ENCODE results near the gene IQGAP2. TPM values are rescaled to one million over a fixed set of nuclear protein-coding genes. Genes with fewer than 3 reads are reported as not detected.

Gene IQGAP2
- total and polyA plus RNA-seq, 2 donors (not counting 1 experiment from before 2014, with no cell fraction given) = 8.1 to 15.0 TPM

DNA sequence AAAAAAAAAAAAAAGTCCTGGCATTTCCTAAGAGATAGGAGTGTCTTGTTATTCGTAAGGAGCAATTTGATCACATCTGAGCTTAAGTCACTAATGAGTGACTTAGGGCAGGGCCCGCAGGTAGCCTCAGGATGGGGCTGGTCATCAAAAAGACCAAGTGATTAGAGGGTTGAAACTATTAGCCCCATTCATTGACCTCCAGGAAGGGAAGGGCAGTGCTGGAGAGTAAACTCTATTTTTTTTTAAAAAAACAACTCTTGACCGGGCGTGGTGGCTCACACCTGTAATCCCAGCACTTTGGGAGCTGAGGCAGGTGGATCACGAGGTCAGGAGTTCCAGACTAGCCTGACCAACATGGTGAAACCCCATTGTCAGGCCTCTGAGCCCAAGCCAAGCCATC is 46.2 kb upstream of the IQGAP2 start:
- DNase-seq (no peak), ATAC-seq (ENCODE audit: low read depth) (no peak)
- intact Hi-C loops (cut with micrococcal nuclease) = no loop called here
- no peak overlapping the region for H2AFZ ChIP-seq (ENCODE audit: insufficient read depth, low read depth, low read length, poor library complexity, severe bottlenecking)
- H3K9me3 ChIP-seq (ENCODE audit: control extremely low read depth in 1 of 3, control insufficient read depth in 2 of 3, insufficient read depth in 1 of 3, low read length in 2 of 3) = no peaks in the 10 kb centered on the region
- H3K79me2 ChIP-seq (ENCODE audit: control insufficient read depth, insufficient read depth, low read length) = no peaks in the 10 kb centered on the region
- WGBS (ENCODE audit: insufficient coverage) = 87% methylated on average over 3 of the region's 5 CpGs
- H3K9ac ChIP-seq (ENCODE audit: low read length) = no peak overlapping the region
- Mint-ChIP-seq H3K27me3 (peaks cover 8% of the 10 kb centered on the region), H3K4me3 (no peak overlapping the region), H3K27ac (no peak overlapping the region), H3K9me3 (ENCODE audit: insufficient read depth) (no peaks in the 10 kb centered on the region), H3K4me1 (peaks cover 8% of the 10 kb centered on the region)
- H3K4me3 ChIP-seq (ENCODE audit: control extremely low read depth in 1 of 5, extremely low read depth in 1 of 5, insufficient read depth in 1 of 5, low read depth in 2 of 5, low read length in 4 of 5) = no peak overlapping the region
- H3K4me1 ChIP-seq (ENCODE audit: control insufficient read depth in 2 of 2, insufficient read depth in 2 of 2, low read length in 2 of 2) = peaks cover 5 to 6% of the 10 kb centered on the region in 2 donors
- H3K27me3 ChIP-seq (replicated peaks in 1 of 4; ENCODE audit: control extremely low read depth in 1 of 4, control insufficient read depth in 3 of 4, insufficient read depth in 4 of 4, low read length in 3 of 4) = peaks cover 0 to 3% (median 0%) of the 10 kb centered on the region in 4 experiments
- H3K27ac ChIP-seq (ENCODE audit: low read length in 2 of 2) = no peak overlapping the region
- ChIA-PET CTCF (no interaction called here), POLR2A (no interaction called here)
- no peaks in the 10 kb centered on the region for H4K20me1 ChIP-seq (ENCODE audit: control insufficient read depth, insufficient read depth, low read length, poor library complexity, severe bottlenecking)
- no peak overlapping the region for H3K4me2 ChIP-seq (replicated peaks; ENCODE audit: low read depth, low read length, poor library complexity, severe bottlenecking)
- no peak for TF ChIP-seq EZH2 (IDR thresholded peaks at IDR 0.05; ENCODE audit: borderline replicate concordance, insufficient read depth, low read depth, low read length, poor library complexity, severe bottlenecking)
- TF ChIP-seq, protein P1, sequence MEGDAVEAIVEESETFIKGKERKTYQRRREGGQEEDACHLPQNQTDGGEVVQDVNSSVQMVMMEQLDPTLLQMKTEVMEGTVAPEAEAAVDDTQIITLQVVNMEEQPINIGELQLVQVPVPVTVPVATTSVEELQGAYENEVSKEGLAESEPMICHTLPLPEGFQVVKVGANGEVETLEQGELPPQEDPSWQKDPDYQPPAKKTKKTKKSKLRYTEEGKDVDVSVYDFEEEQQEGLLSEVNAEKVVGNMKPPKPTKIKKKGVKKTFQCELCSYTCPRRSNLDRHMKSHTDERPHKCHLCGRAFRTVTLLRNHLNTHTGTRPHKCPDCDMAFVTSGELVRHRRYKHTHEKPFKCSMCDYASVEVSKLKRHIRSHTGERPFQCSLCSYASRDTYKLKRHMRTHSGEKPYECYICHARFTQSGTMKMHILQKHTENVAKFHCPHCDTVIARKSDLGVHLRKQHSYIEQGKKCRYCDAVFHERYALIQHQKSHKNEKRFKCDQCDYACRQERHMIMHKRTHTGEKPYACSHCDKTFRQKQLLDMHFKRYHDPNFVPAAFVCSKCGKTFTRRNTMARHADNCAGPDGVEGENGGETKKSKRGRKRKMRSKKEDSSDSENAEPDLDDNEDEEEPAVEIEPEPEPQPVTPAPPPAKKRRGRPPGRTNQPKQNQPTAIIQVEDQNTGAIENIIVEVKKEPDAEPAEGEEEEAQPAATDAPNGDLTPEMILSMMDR (IDR thresholded peaks at IDR 0.05) = no peak
- H3K36me3 ChIP-seq (replicated peaks in 1 of 2; ENCODE audit: control extremely low read depth in 1 of 2, control insufficient read depth in 1 of 2, extremely low read depth in 1 of 2, insufficient read depth in 2 of 2, low read length in 1 of 2) = no peaks in the 10 kb centered on the region

DNA sequence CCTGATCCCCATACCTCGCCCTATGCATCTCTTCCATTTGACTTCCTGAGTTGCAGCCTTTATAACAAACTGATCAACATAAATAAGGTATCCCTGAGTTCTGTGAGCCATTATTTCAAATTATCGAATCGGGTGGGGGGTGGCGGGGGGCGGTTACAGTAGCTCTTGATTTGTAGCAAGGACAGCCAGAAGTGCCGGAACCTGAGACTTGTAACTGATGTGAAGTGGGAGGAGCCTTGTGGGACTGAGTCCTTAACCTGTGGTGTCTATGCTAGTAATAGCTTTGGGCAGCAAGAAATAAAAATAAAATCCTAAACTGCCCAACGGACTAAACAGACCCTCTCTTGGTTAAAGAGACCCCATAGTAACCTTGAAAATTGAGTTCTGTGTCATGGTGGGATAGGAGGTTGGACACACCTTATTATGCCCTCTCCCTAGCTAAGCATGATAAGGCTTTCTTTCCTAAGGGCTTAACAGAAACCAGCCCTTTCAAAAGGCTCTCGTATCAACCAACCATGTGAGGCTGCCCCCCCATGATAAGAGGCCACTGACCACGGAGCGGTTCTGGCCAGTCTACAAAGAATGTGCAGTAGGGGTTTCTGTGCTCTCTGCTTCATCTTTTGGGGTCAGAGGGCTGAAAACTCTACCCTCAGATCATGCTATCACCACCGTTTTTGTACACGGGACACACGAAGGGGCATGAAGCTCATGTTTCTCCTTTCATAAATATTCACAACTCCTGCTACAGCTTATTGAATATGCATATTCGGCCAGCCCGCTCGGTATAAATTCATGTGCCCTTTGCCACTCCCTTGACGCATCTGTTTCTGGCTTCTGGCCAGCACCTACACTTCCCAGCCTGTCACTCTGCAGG is 39.5 kb upstream of the IQGAP2 start:
- Histone ChIP-seq H3K9ac (ENCODE audit: low read length) (no peak overlapping the region), H3K79me2 (ENCODE audit: control insufficient read depth, insufficient read depth, low read length) (no peaks in the 10 kb centered on the region), H3K9me3 (ENCODE audit: control extremely low read depth in 1 of 3, control insufficient read depth in 2 of 3, insufficient read depth in 1 of 3, low read length in 2 of 3) (no peaks in the 10 kb centered on the region), H3K36me3 (replicated peaks in 1 of 2; ENCODE audit: control extremely low read depth in 1 of 2, control insufficient read depth in 1 of 2, extremely low read depth in 1 of 2, insufficient read depth in 2 of 2, low read length in 1 of 2) (no peaks in the 10 kb centered on the region), H3K4me1 (ENCODE audit: control insufficient read depth in 2 of 2, insufficient read depth in 2 of 2, low read length in 2 of 2) (no peaks in the 10 kb centered on the region), H3K27ac (ENCODE audit: low read length in 2 of 2) (no peak overlapping the region), H4K20me1 (ENCODE audit: control insufficient read depth, insufficient read depth, low read length, poor library complexity, severe bottlenecking) (no peaks in the 10 kb centered on the region), H2AFZ (ENCODE audit: insufficient read depth, low read depth, low read length, poor library complexity, severe bottlenecking) (no peak overlapping the region), H3K4me3 (ENCODE audit: control extremely low read depth in 1 of 5, extremely low read depth in 1 of 5, insufficient read depth in 1 of 5, low read depth in 2 of 5, low read length in 4 of 5) (no peak overlapping the region), H3K27me3 (replicated peaks in 1 of 4; ENCODE audit: control extremely low read depth in 1 of 4, control insufficient read depth in 3 of 4, insufficient read depth in 4 of 4, low read length in 3 of 4) (no peaks in the 10 kb centered on the region), H3K4me2 (replicated peaks; ENCODE audit: low read depth, low read length, poor library complexity, severe bottlenecking) (no peak overlapping the region)
- Mint-ChIP-seq H3K27me3 (peaks cover 6% of the 10 kb centered on the region), H3K4me3 (no peak overlapping the region), H3K27ac (no peak overlapping the region), H3K9me3 (ENCODE audit: insufficient read depth) (no peaks in the 10 kb centered on the region), H3K4me1 (no peaks in the 10 kb centered on the region)
- POLR2A ChIA-PET = no interaction called here
- 88% methylated on average over 12 of the region's 17 CpGs for WGBS (ENCODE audit: insufficient coverage)
- TF ChIP-seq EZH2 (IDR thresholded peaks at IDR 0.05; ENCODE audit: borderline replicate concordance, insufficient read depth, low read depth, low read length, poor library complexity, severe bottlenecking) = no peak
- TF ChIP-seq, protein P1 (IDR thresholded peaks at IDR 0.05) = no peak
- CTCF ChIA-PET = no interaction called here
- intact Hi-C loops (cut with micrococcal nuclease) = no loop called here
- ATAC-seq (ENCODE audit: low read depth) = no peak
- DNase-seq = no peak
